Heart left ventricle (tissue), 16 donors: Measurements from ENCODE around the gene BLOC1S4. TPM values are rescaled to one million over a fixed set of nuclear protein-coding genes. Genes with fewer than 3 reads are reported as not detected.

Experiments
- ATAC-seq, 4 donors: fragments of 200-7000 bp; cut with Tn5 transposase; one replicate each; pipeline ENCODE4 v1.9.1; 2020 to 2022; ENCODE audit warnings: moderate library complexity in 4 of 4, mild to moderate bottlenecking in 3 of 4, moderate number of reproducible peaks in 1 of 4
- DNase-seq, 5 donors: peaks; one replicate each; pipeline ENCODE4 v3.0.0-alpha.2; 2020
- H3K27ac ChIP-seq, 12 donors: fragments of 200-600 bp; sonication (generic) in 4 of 12; one replicate each; pipeline versions ENCODE4 v1.5.0 to v1.8.0; 2016 to 2022; ENCODE audit warnings: mild to moderate bottlenecking in 2 of 12
- H3K27me3 ChIP-seq, 9 donors: fragments of 200-600 bp; sonication (generic) in 2 of 9; one replicate each; pipeline versions ENCODE4 v1.5.1 to v1.8.0; 2016 to 2022; ENCODE audit warnings: mild to moderate bottlenecking in 3 of 9
- H3K36me3 ChIP-seq, 9 donors: fragments of 200-600 bp; sonication (generic) in 2 of 9; one replicate each; pipeline versions ENCODE4 v1.5.0 to v1.8.0; 2018 to 2022; ENCODE audit warnings: mild to moderate bottlenecking in 2 of 9
- H3K4me1 ChIP-seq, 12 donors: fragments of 200-600 bp; sonication (generic) in 4 of 12; one replicate each; pipeline versions ENCODE4 v1.5.0 to v1.8.0; 2016 to 2022; ENCODE audit warnings: mild to moderate bottlenecking in 3 of 12
- H3K4me3 ChIP-seq, 12 donors: fragments of 200-600 bp; sonication (generic) in 4 of 12; one replicate each; pipeline versions ENCODE4 v1.5.0 to v1.8.0; 2017 to 2022; ENCODE audit warnings: mild to moderate bottlenecking in 9 of 12, moderate library complexity in 4 of 12
- H3K9me3 ChIP-seq, 12 donors: fragments of 200-600 bp; sonication (generic) in 4 of 12; one replicate each; pipeline versions ENCODE4 v1.5.0 to v1.8.0; 2016 to 2022; ENCODE audit warnings: mild to moderate bottlenecking in 1 of 12
- POLR2A ChIP-seq, 2 donors: fragments of 450-650 bp; IDR thresholded peaks; one replicate each; pipeline ENCODE4 v1.6.1; 2017; ENCODE audit warnings: antibody characterized with exemption in 2 of 2, mild to moderate bottlenecking in 2 of 2, moderate library complexity in 2 of 2
- WGBS, 4 donors: extraction: QIAGEN DNeasy Blood & Tissue Kit in 2 of 4; methylation state at CpG; one replicate each; pipeline versions ENCODE4 v1.1.5 to v1.1.7; 2013 to 2018; 5-methylcytosine and 5-hydroxymethylcytosine counted together
- intact Hi-C, 10 donors: fragments of 100-400 bp; cut with DNase I; formaldehyde crosslinking; loops; one replicate each; pipeline versions ENCODE4 v1.11.1 to v1.14.2; 2022
- polyA plus RNA-seq, 2 donors: library from polyadenylated mRNA; stranded (reverse); fragments of 200-250 nt; gene quantifications; one replicate each; pipeline ENCODE4 v1.2.3, GENCODE V29; 2013
- total RNA-seq, 9 donors: library from RNA; depleted of rRNA in 2 of 9; stranded (reverse); fragments of >200 nt in 2 of 9; fragmentation: NEBNext Ultra II Directional in 3 of 9; extraction: Animal tissue kit (Norgen Biotek cat#: 25700) in 3 of 9; gene quantifications; one replicate each; pipeline versions ENCODE4 v1.1.0 to v1.2.4, GENCODE V29; 2016 to 2023
- TF ChIP-seq, protein P1 (sequence below), 12 donors: fragments of 200-600 bp; sonication (generic) in 4 of 12; IDR thresholded peaks; one replicate each; pipeline versions ENCODE4 v1.5.0 to v1.8.0; 2018 to 2022; ENCODE audit warnings: antibody characterized with exemption in 12 of 12, mild to moderate bottlenecking in 5 of 12
- donor health status: ischemic (EF 13 %, LVEDD 7.1; RV severe dilation, severe dysfunction).
- donor health status: healthy with polysubstance abuse.
- donor health status: DM: no; HTN: yes; CAD: no.
- donor health status: DM: no; HTN: no; CAD: no.
- donor health status: ischemic (EF 25% LVEDD 6.9; RV normal size, moderate dysfunction).
- donor health status: ischemic (EF 25% LVEDD 5.7; RV mildly dilated, moderate dysfunction).
- donor health status: healthy.
- donor health status: DM: yes; HTN: yes; CAD: no.
- donor health status: ischemic (EF 35%, LVEDD 5.7; RV mildly dilated, moderate dysfunction).
- donor health status: nonischemic (EF 11% LVEDD 7.7; RV severe dilation, severe dysfunction).
- donor health status: DM: yes; HTN: yes; CAD: no.
- donor health status: PGD.
- donor health status: ischemic (EF 29% LVEDD 5.4; RV normal size, mild dysfunction).
- donor health status: nonischemic (EF 23%, LVEDD 6.1; RV moderate dilation, normal function).

BLOC1S4 gene
- total and polyA plus RNA-seq, 11 donors: 4.4 to 14.1 (median 7.3) TPM

DNA sequence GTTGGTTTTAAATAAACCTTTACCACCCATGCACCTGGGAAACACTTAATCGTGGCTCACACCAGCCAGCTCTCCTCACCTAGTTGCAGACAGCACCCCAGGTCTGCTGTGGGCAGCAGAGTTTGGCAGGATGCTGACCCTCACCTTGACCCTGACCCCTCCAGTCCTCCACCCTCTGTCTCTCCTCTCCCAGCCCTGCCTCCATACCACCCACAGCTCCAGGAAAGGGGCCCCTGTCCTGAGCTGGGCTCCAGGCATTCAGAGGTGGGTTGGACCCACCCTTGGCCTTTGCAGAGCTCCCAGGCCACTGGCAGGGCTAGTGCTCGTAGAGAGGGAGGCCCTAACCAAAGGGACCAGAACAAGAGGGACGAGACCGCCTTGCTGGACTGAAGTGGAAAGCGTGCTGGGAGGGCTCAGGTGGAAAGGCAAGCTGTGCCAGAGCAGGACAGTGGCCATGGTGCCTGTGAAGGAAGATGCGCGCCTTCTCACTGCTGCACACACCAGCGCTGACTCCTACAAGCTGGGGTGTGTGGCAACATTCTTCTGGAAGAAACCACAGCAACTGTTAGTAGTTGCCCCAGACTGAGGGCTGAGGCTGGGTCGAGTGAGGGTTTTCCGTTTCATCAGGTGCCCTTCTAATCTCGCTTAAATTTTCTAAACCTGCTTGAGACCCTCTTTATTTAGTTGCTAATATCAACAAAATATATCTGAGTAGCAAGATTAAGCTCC is 32.9 kb upstream of the BLOC1S4 start:
- intact Hi-C loops: no loop called here
- Histone ChIP-seq H3K4me3 (no peak overlapping the region), H3K27ac (no peak overlapping the region), H3K27me3 (no peaks in the 10 kb centered on the region), H3K4me1 (peaks cover 0 to 3% (median 0%) of the 10 kb centered on the region in 12 donors), H3K9me3 (no peaks in the 10 kb centered on the region), H3K36me3 (no peaks in the 10 kb centered on the region)
- ATAC-seq: peak in 1 of 4 donors; percentile 9
- no peak for DNase-seq
- WGBS, 4 donors: 80 to 85% (median 84%) methylated on average over 11 of the region's 11 CpGs
- TF ChIP-seq, protein P1, sequence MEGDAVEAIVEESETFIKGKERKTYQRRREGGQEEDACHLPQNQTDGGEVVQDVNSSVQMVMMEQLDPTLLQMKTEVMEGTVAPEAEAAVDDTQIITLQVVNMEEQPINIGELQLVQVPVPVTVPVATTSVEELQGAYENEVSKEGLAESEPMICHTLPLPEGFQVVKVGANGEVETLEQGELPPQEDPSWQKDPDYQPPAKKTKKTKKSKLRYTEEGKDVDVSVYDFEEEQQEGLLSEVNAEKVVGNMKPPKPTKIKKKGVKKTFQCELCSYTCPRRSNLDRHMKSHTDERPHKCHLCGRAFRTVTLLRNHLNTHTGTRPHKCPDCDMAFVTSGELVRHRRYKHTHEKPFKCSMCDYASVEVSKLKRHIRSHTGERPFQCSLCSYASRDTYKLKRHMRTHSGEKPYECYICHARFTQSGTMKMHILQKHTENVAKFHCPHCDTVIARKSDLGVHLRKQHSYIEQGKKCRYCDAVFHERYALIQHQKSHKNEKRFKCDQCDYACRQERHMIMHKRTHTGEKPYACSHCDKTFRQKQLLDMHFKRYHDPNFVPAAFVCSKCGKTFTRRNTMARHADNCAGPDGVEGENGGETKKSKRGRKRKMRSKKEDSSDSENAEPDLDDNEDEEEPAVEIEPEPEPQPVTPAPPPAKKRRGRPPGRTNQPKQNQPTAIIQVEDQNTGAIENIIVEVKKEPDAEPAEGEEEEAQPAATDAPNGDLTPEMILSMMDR (IDR thresholded peaks at IDR 0.05): no peak
- TF ChIP-seq POLR2A (IDR thresholded peaks at IDR 0.05): no peak

DNA sequence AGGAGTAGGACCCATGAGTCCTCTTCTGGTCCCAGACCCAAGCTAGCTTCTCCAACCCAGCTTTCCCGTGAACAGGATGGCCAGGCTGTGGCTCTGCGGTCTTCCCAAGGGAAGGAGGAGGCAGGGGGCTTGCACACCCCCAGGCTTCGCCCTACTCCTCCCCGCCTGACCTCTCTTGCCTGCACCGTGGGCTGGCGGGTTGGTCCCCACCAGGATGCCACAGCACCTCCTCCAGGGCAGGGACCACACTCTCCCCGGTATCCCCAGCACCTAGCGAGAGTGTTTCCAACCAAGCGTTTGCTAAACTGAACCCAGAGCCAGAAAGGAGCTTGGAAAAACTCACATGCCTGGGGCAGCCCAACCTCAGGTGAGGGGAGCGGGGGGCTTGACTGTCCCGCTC is 31.3 kb upstream of the BLOC1S4 start:
- DNase-seq (no peak), ATAC-seq (no peak)
- Histone ChIP-seq H3K27ac (no peak overlapping the region), H3K4me1 (peaks cover 0 to 18% (median 0%) of the 10 kb centered on the region in 12 donors), H3K4me3 (no peak overlapping the region), H3K27me3 (no peaks in the 10 kb centered on the region), H3K9me3 (no peaks in the 10 kb centered on the region), H3K36me3 (no peaks in the 10 kb centered on the region)
- intact Hi-C loops: no loop called here
- 84 to 89% (median 87%) methylated on average over 7 to 11 of the region's 11 CpGs for WGBS, 4 donors
- no peak for TF ChIP-seq POLR2A (IDR thresholded peaks at IDR 0.05)
- TF ChIP-seq, protein P1 (IDR thresholded peaks at IDR 0.05): no peak

DNA sequence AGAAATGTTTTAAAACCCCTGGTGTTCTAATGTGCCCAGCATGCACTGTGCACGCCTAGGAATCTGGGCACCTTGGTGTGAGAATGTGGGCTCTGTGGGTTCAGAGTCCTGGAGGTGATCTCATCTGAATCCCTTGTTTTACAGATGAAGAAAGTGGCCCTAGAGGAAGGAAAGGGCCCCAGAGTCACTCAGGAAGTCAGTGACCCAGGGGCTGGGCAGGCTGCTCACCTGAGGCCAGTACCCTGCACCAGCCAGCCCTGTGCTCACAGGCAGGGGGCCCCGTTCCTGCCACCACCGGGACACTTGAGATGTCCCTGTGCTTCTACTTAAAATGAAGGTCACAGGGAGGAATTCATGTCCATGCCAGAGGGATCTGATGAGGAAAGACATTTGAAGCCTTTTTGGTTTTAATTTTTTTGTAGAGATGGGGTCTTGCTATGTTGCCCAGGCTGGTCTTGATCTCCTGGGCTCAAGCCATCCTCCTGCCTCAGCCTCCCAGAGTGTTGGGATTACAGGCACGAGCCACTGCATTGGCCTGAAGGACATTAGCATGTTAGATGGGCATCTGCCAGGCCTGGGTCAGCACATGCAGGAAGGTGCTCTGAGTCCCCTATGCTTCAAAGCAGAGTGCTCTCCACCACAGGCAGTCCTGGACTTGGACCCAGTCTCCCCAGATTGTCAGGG is 29.7 kb upstream of the BLOC1S4 start:
- 66 to 80% (median 74%) methylated on average over 4 of the region's 4 CpGs for WGBS, 4 donors
- ATAC-seq (no peak), DNase-seq (no peak)
- H3K4me1 ChIP-seq: peaks cover 0 to 26% (median 0%) of the 10 kb centered on the region in 12 donors
- H3K9me3 ChIP-seq: no peaks in the 10 kb centered on the region
- no peak for TF ChIP-seq POLR2A (IDR thresholded peaks at IDR 0.05)
- TF ChIP-seq, protein P1 (IDR thresholded peaks at IDR 0.05): no peak
- intact Hi-C loops: no loop called here
- no peak overlapping the region for H3K27ac ChIP-seq
- H3K4me3 ChIP-seq: no peak overlapping the region
- H3K36me3 ChIP-seq: no peaks in the 10 kb centered on the region
- no peaks in the 10 kb centered on the region for H3K27me3 ChIP-seq
